Measurements from ENCODE around the gene ADCY5. TPM values are rescaled to one million over a fixed set of nuclear protein-coding genes. Genes with fewer than 3 reads are reported as not detected.

ADCY5 gene
- total RNA-seq, 4 donors from 2014 or later: 119 to 251 (median 185) TPM

DNA sequence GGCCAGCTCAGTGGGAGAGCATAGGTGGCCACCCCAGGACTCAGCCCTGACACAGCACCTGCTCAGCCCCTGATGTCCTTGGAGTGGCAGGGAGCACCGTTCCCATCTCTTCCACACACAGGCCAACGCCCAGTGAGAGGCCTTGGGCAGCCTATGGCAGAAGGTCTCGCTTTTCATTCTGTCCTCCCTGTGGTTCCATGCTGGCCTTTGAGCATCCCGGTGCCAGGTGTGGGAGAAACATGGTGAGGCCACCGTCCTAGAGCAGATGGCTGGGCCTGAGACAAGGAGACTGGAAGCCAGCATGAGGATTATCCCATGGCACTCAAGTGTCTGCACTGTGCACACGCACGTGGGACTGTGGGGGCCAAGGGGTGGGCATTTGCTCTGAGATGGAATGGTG lies 25.1 kb downstream of the ADCY5 start:
- no peak for ATAC-seq
- Histone ChIP-seq H3K27ac (peak overlapping the region; percentile 90 to 99 (median 92)), H3K4me3 (no peak overlapping the region), H3K27me3 (no peaks in the 10 kb centered on the region), H3K9me3 (no peaks in the 10 kb centered on the region), H3K36me3 (no peaks in the 10 kb centered on the region), H3K4me1 (peaks cover 21 to 100% (median 56%) of the 10 kb centered on the region in 3 donors)
- TF ChIP-seq POLR2A (IDR thresholded peaks at IDR 0.05): no peak
- no peak for TF ChIP-seq EP300 (IDR thresholded peaks at IDR 0.05)
- TF ChIP-seq CTCF (IDR thresholded peaks at IDR 0.05): no peak
- no peak for TF ChIP-seq POLR2AphosphoS5 (IDR thresholded peaks at IDR 0.05)
- 0% methylated on average over 1 of the region's 7 CpGs; no CpG with 5 or more reads in 1 of the 2 donors for WGBS, 2 donors (ENCODE audit: low coverage in 1 of 2)

DNA sequence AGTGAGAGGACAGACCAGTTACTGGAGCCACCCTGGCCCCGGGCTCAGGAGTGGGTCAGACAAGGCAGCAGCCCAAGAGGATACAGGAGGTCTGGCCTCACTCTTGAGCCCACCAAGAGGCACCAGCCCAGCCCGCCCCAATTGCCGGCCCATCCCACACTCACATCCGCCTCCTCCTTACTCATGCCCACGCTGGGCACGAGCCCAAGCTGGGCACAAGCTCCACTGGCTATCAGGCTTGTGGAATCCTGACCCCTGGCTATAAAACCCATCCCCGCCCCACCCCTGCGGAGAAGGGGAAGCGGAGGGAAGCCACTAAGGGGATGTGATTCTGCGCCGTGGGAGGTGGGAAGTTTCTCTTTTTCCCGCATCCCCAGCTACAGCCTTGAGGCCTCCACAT lies 25.9 kb downstream of the ADCY5 start:
- TF ChIP-seq POLR2A (IDR thresholded peaks at IDR 0.05) (no peak), CTCF (IDR thresholded peaks at IDR 0.05) (peak in 1 of 4 experiments; percentile 15), POLR2AphosphoS5 (IDR thresholded peaks at IDR 0.05) (peak; percentile 67), EP300 (IDR thresholded peaks at IDR 0.05) (no peak)
- Histone ChIP-seq H3K4me1 (peaks cover 21 to 100% (median 51%) of the 10 kb centered on the region in 3 donors), H3K27ac (peak overlapping the region; percentile 90 to 99 (median 92)), H3K9me3 (no peaks in the 10 kb centered on the region), H3K36me3 (no peaks in the 10 kb centered on the region), H3K4me3 (no peak overlapping the region), H3K27me3 (no peaks in the 10 kb centered on the region)
- no peak for ATAC-seq
- WGBS, 2 donors (ENCODE audit: low coverage in 1 of 2): no CpG with 5 or more reads among the region's 12 CpGs

- Histone ChIP-seq H3K4me3 (no peak overlapping the region), H3K27me3 (no peaks in the 10 kb centered on the region), H3K4me1 (peaks cover 21 to 100% (median 51%) of the 10 kb centered on the region in 3 donors), H3K27ac (peak overlapping the region; percentile 90 to 99 (median 92)), H3K9me3 (no peaks in the 10 kb centered on the region), H3K36me3 (no peaks in the 10 kb centered on the region)
- TF ChIP-seq POLR2AphosphoS5 (IDR thresholded peaks at IDR 0.05) (no peak), POLR2A (IDR thresholded peaks at IDR 0.05) (no peak)
- no CpG with 5 or more reads among the region's 5 CpGs for WGBS, 2 donors (ENCODE audit: low coverage in 1 of 2)
- no peak for ATAC-seq
Measured at GRCh38 chr3:123422457-123422856, 26.4 kb downstream of the ADCY5 start.

GRCh38 chr3:123421353-123422174 lies 27.3 kb downstream of the ADCY5 start:
- Histone ChIP-seq H3K9me3 (no peaks in the 10 kb centered on the region), H3K36me3 (no peaks in the 10 kb centered on the region), H3K4me1 (peaks cover 18 to 100% (median 54%) of the 10 kb centered on the region in 3 donors), H3K27ac (peak overlapping the region; percentile 90 to 99 (median 92)), H3K27me3 (no peaks in the 10 kb centered on the region), H3K4me3 (no peak overlapping the region)
- TF ChIP-seq POLR2A (IDR thresholded peaks at IDR 0.05) (no peak), POLR2AphosphoS5 (IDR thresholded peaks at IDR 0.05) (no peak), CTCF (IDR thresholded peaks at IDR 0.05) (no peak), EP300 (IDR thresholded peaks at IDR 0.05) (no peak)
- WGBS, 2 donors (ENCODE audit: low coverage in 1 of 2): 45 to 53% methylated on average over 2 to 6 of the region's 6 CpGs
- ATAC-seq: no peak

- no peaks in the 10 kb centered on the region for H3K9me3 ChIP-seq
- WGBS, 2 donors (ENCODE audit: low coverage in 1 of 2): 33 to 50% methylated on average over 2 of the region's 8 CpGs
- ATAC-seq: no peak
- peaks cover 14 to 100% (median 49%) of the 10 kb centered on the region in 3 donors for H3K4me1 ChIP-seq
- peak overlapping the region; percentile 90 to 99 (median 92) for H3K27ac ChIP-seq
- TF ChIP-seq CTCF (IDR thresholded peaks at IDR 0.05): no peak
- TF ChIP-seq POLR2A (IDR thresholded peaks at IDR 0.05): no peak
- no peak for TF ChIP-seq POLR2AphosphoS5 (IDR thresholded peaks at IDR 0.05)
- no peak for TF ChIP-seq EP300 (IDR thresholded peaks at IDR 0.05)
- no peak overlapping the region for H3K4me3 ChIP-seq
- no peaks in the 10 kb centered on the region for H3K36me3 ChIP-seq
- H3K27me3 ChIP-seq: no peaks in the 10 kb centered on the region
Measured at GRCh38 chr3:123420416-123420968, 28.4 kb downstream of the ADCY5 start.
